GM18858 (cell line): ENCODE results near the gene BRF1.
"Not testable (repeated sequence)": the region's sequence is repeated elsewhere in the genome, so short reads cannot be mapped to it uniquely, and the experiment has no call there.

ENCODE experiments used
- ATAC-seq: cut with Tn5 transposase; IDR thresholded peaks from one replicate; pipeline ENCODE4 v1.9.1; 2021; ENCODE audit not compliant: unreplicated experiment

BRF1 gene

GRCh38 chr14:105294142-105294597, 6.6 kb downstream of the BRF1 start:
- ATAC-seq, result no peak

GRCh38 chr14:105292826-105293711, 7.7 kb downstream of the BRF1 start:
- no peak for ATAC-seq

GRCh38 chr14:105290621-105291346, 10.0 kb downstream of the BRF1 start:
- ATAC-seq, result no peak

- not testable (repeated sequence) for ATAC-seq
Observed at GRCh38 chr14:105288936-105289335, 11.9 kb downstream of the BRF1 start.

- no peak for ATAC-seq
Observed at GRCh38 chr14:105287249-105288102, 13.3 kb downstream of the BRF1 start.

GRCh38 chr14:105286759-105287144, 14.0 kb downstream of the BRF1 start:
- ATAC-seq, result no peak

- ATAC-seq, result no peak
Observed at GRCh38 chr14:105285174-105285573, 15.6 kb downstream of the BRF1 start.

GRCh38 chr14:105283899-105284298, 16.9 kb downstream of the BRF1 start:
- ATAC-seq, result no peak

GRCh38 chr14:105283028-105283427, 17.8 kb downstream of the BRF1 start:
- no peak for ATAC-seq

GRCh38 chr14:105282098-105282725, 18.6 kb downstream of the BRF1 start:
- no peak for ATAC-seq

GRCh38 chr14:105281371-105282097, 19.3 kb downstream of the BRF1 start:
- no peak for ATAC-seq

- ATAC-seq, result no peak
Observed at GRCh38 chr14:105280525-105280924, 20.3 kb downstream of the BRF1 start.

- no peak for ATAC-seq
Observed at GRCh38 chr14:105279642-105280361, 21.0 kb downstream of the BRF1 start.

GRCh38 chr14:105277448-105277847, 23.4 kb downstream of the BRF1 start:
- ATAC-seq, result not testable (repeated sequence)

- no peak for ATAC-seq
Observed at GRCh38 chr14:105275267-105275946, 25.4 kb downstream of the BRF1 start.

GRCh38 chr14:105274637-105275036, 26.2 kb downstream of the BRF1 start:
- ATAC-seq, result no peak

- no peak for ATAC-seq
Observed at GRCh38 chr14:105273062-105273461, 27.7 kb downstream of the BRF1 start.

- no peak for ATAC-seq
Observed at GRCh38 chr14:105272623-105273022, 28.2 kb downstream of the BRF1 start.
